H1 (cell line): ENCODE results near the gene GPR63. TPM values are rescaled to one million over a fixed set of nuclear protein-coding genes. Genes with fewer than 3 reads are reported as not detected.

ENCODE experiments used
- CTCF ChIA-PET: fragments of 300-600 bp; sonication (Branson Sonifier 250); formaldehyde crosslinking; loops from one replicate; lab custom pipeline; 2021; ENCODE audit not compliant: partially characterized antibody; lab: Charles Lee
- POLR2A ChIA-PET: fragments of 300-600 bp; sonication (Branson Sonifier 250); formaldehyde crosslinking; loops from one replicate; lab custom pipeline; 2021; ENCODE audit warnings: inconsistent platforms; ENCODE audit not compliant: partially characterized antibody; lab: Charles Lee
- DNase-seq, 2 experiments: peaks; one replicate each; pipeline versions ENCODE4 v3.0.0 to v3.0.0-alpha.2; 2010 to 2022; ENCODE audit warnings: low spot score in 2 of 2, low read depth in 1 of 2, mixed read lengths in 1 of 2
- FAIRE-seq: peaks from 2 replicates; lab custom pipeline; 2011; peaks lifted over from hg19 to GRCh38; lab: Jason Lieb, UNC
- H2AFZ ChIP-seq: 2 replicates; pipeline ENCODE4 v1.8.1; 2012; ENCODE audit warnings: low read length, inconsistent platforms
- H2AK5ac ChIP-seq: 2 replicates; pipeline ENCODE4 v1.6.1; 2013; ENCODE audit warnings: low read depth, low read length
- H2BK120ac ChIP-seq: replicated peaks from 2 replicates; pipeline ENCODE3; 2013; ENCODE audit warnings: low read depth, low read length, inconsistent platforms
- H2BK12ac ChIP-seq: 2 replicates; pipeline ENCODE4 v1.6.1; 2013; ENCODE audit warnings: low read depth, low read length
- H2BK15ac ChIP-seq: 2 replicates; pipeline ENCODE4 v1.6.1; 2013; ENCODE audit warnings: low read length
- H2BK20ac ChIP-seq: 2 replicates; pipeline ENCODE4 v1.6.1; 2013; ENCODE audit warnings: low read length
- H2BK5ac ChIP-seq: 2 replicates; pipeline ENCODE4 v1.6.1; 2013; ENCODE audit warnings: low read depth, low read length
- H3K14ac ChIP-seq: 2 replicates; pipeline ENCODE4 v1.6.1; 2013; ENCODE audit warnings: inconsistent platforms; ENCODE audit not compliant: insufficient read length
- H3K18ac ChIP-seq: 2 replicates; pipeline ENCODE4 v1.6.1; 2013; ENCODE audit warnings: low read length; ENCODE audit errors: extremely low read depth
- H3K23ac ChIP-seq: 2 replicates; pipeline ENCODE4 v1.6.1; 2013; ENCODE audit warnings: inconsistent platforms; ENCODE audit not compliant: insufficient read length
- H3K23me2 ChIP-seq: 2 replicates; pipeline ENCODE4 v1.6.1; 2013; ENCODE audit warnings: low read depth, low read length
- H3K27ac ChIP-seq: 2 replicates; pipeline ENCODE4 v1.6.1; 2011; ENCODE audit warnings: low read depth, low read length, inconsistent platforms
- H3K27me3 ChIP-seq, 4 experiments: replicated peaks in 1 of 4; 1 replicate in 1 of 4; 2 replicates in 3 of 4; pipeline versions ENCODE4 v1.6.1 to v1.8.1; 2011 to 2013; ENCODE audit warnings: low read length in 3 of 4, mild to moderate bottlenecking in 3 of 4, inconsistent platforms in 2 of 4, mixed read lengths in 2 of 4, moderate library complexity in 1 of 4; ENCODE audit not compliant: control insufficient read depth in 3 of 4, insufficient read depth in 3 of 4; ENCODE audit errors: extremely low read depth in 1 of 4
- H3K36me3 ChIP-seq, 4 experiments: 2 replicates each; pipeline versions ENCODE4 v1.6.1 to v1.8.1; 2011 to 2013; ENCODE audit warnings: mild to moderate bottlenecking in 4 of 4, low read length in 3 of 4, moderate library complexity in 2 of 4, control low read depth in 1 of 4, inconsistent platforms in 1 of 4; ENCODE audit not compliant: insufficient read depth in 4 of 4, control insufficient read depth in 2 of 4
- H3K4ac ChIP-seq: replicated peaks from 2 replicates; pipeline ENCODE3; 2013; ENCODE audit warnings: low read length, low read depth, mixed read lengths, inconsistent platforms; ENCODE audit not compliant: insufficient read length
- H3K4me1 ChIP-seq, 4 experiments: replicated peaks in 1 of 4; 1 replicate in 1 of 4; 2 replicates in 3 of 4; pipeline versions ENCODE4 v1.6.1 to v1.8.1; 2011 to 2013; ENCODE audit warnings: low read length in 3 of 4, inconsistent platforms in 2 of 4, mixed read lengths in 1 of 4; ENCODE audit not compliant: insufficient read depth in 4 of 4, control insufficient read depth in 3 of 4
- H3K4me2 ChIP-seq, 2 experiments: 2 replicates each; pipeline versions ENCODE4 v1.6.1 to v1.8.1; 2011 to 2013; ENCODE audit warnings: low read depth in 2 of 2, low read length in 2 of 2, control low read depth in 1 of 2, inconsistent platforms in 1 of 2, mild to moderate bottlenecking in 1 of 2; ENCODE audit not compliant: insufficient read depth in 1 of 2
- H3K4me3 ChIP-seq, 4 experiments: fragments of 200-600, 300-600 bp in 1 of 4; sonication (generic), shearing (Covaris generic), sonication (Bioruptor Twin) in 1 of 4; 2 replicates each; pipeline versions ENCODE4 v1.5.1 to v1.8.1; 2011 to 2016; ENCODE audit warnings: low read length in 4 of 4, low read depth in 3 of 4, control low read depth in 2 of 4, inconsistent platforms in 2 of 4, mild to moderate bottlenecking in 2 of 4, mixed read lengths in 1 of 4, moderate library complexity in 1 of 4; ENCODE audit not compliant: insufficient read depth in 2 of 4; ENCODE audit errors: extremely low read depth in 1 of 4
- H3K56ac ChIP-seq: replicated peaks from 2 replicates; pipeline ENCODE3; 2013; ENCODE audit warnings: low read depth, mild to moderate bottlenecking, mixed read lengths, low read length, inconsistent platforms; ENCODE audit not compliant: insufficient read length
- H3K79me1 ChIP-seq: 2 replicates; pipeline ENCODE4 v1.6.1; 2013; ENCODE audit warnings: low read depth, low read length, control low read depth
- H3K79me2 ChIP-seq, 2 experiments: 2 replicates each; pipeline versions ENCODE4 v1.6.1 to v1.8.1; 2012 to 2013; ENCODE audit warnings: low read length in 2 of 2, mild to moderate bottlenecking in 2 of 2, inconsistent platforms in 1 of 2; ENCODE audit not compliant: insufficient read depth in 2 of 2, control insufficient read depth in 1 of 2
- H3K9ac ChIP-seq, 4 experiments: replicated peaks in 1 of 4; 1 replicate in 1 of 4; 2 replicates in 3 of 4; pipeline versions ENCODE4 v1.6.1 to v1.8.1; 2011 to 2013; ENCODE audit warnings: low read depth in 3 of 4, low read length in 3 of 4, control low read depth in 2 of 4, mild to moderate bottlenecking in 2 of 4, moderate library complexity in 2 of 4, inconsistent platforms in 1 of 4; ENCODE audit errors: extremely low read depth in 1 of 4
- H3K9me3 ChIP-seq, 2 experiments: 2 replicates each; pipeline versions ENCODE4 v1.6.1 to v1.8.1; 2012 to 2013; ENCODE audit warnings: mild to moderate bottlenecking in 2 of 2, moderate library complexity in 2 of 2, control low read depth in 1 of 2, inconsistent platforms in 1 of 2, low read depth in 1 of 2, low read length in 1 of 2, mixed read lengths in 1 of 2; ENCODE audit not compliant: insufficient read depth in 2 of 2
- H4K20me1 ChIP-seq, 2 experiments: replicated peaks in 1 of 2; 2 replicates each; pipeline versions ENCODE3 to v1.8.1; 2011 to 2013; ENCODE audit warnings: inconsistent platforms in 2 of 2, low read length in 2 of 2, mild to moderate bottlenecking in 1 of 2; ENCODE audit not compliant: insufficient read depth in 2 of 2, control insufficient read depth in 1 of 2
- H4K5ac ChIP-seq: 2 replicates; pipeline ENCODE4 v1.6.1; 2013; ENCODE audit warnings: low read length, low read depth, mixed read lengths, inconsistent platforms; ENCODE audit not compliant: insufficient read length
- H4K8ac ChIP-seq: 2 replicates; pipeline ENCODE4 v1.8.0; 2013; ENCODE audit warnings: mild to moderate bottlenecking, moderate library complexity, low read length, inconsistent platforms; ENCODE audit not compliant: insufficient read depth; ENCODE audit errors: extremely low read depth
- H4K91ac ChIP-seq: replicated peaks from 2 replicates; pipeline ENCODE3; 2013; ENCODE audit warnings: low read length, mixed read lengths, inconsistent platforms; ENCODE audit not compliant: insufficient read length
- FOSL1 ChIP-seq: IDR thresholded peaks from 2 replicates; pipeline ENCODE4 v1.6.1; 2011; ENCODE audit warnings: mild to moderate bottlenecking, low read depth, low read length, moderate library complexity; ENCODE audit not compliant: insufficient read depth
- HDAC2 ChIP-seq, 2 experiments: fragments of 300-600 bp in 1 of 2; sonication (generic) in 1 of 2; IDR thresholded peaks; 2 replicates each; pipeline ENCODE4 v1.6.1; 2011 to 2012; ENCODE audit warnings: low read depth in 2 of 2, low read length in 2 of 2, mild to moderate bottlenecking in 2 of 2, moderate library complexity in 2 of 2, borderline replicate concordance in 1 of 2, inconsistent platforms in 1 of 2
- KDM4A ChIP-seq: IDR thresholded peaks from one replicate; pipeline ENCODE4 v1.7.1; 2012; ENCODE audit warnings: low read depth, mild to moderate bottlenecking, moderate library complexity, low read length, inconsistent platforms; ENCODE audit not compliant: severe bottlenecking
- MAFK ChIP-seq: IDR thresholded peaks from 2 replicates; pipeline ENCODE4 v1.6.1; 2012; ENCODE audit warnings: low read depth, mild to moderate bottlenecking, improper control_type of control experiment, low read length
- NANOG ChIP-seq: IDR thresholded peaks from 2 replicates; pipeline ENCODE4 v1.6.1; 2011; ENCODE audit warnings: low read length, low read depth, mild to moderate bottlenecking, inconsistent platforms; ENCODE audit not compliant: insufficient read depth, poor library complexity, severe bottlenecking
- NRF1 ChIP-seq: IDR thresholded peaks from 2 replicates; pipeline ENCODE4 v1.6.1; 2011; ENCODE audit warnings: mild to moderate bottlenecking, low read depth, low read length, improper control_type of control experiment
- POLR2AphosphoS5 ChIP-seq: IDR thresholded peaks from 2 replicates; pipeline ENCODE4 v1.6.1; 2011; ENCODE audit warnings: low read depth, low read length
- RFX5 ChIP-seq: IDR thresholded peaks from 2 replicates; pipeline ENCODE4 v1.6.1; 2011; ENCODE audit warnings: low read depth, low read length, improper control_type of control experiment, borderline replicate concordance
- RNF2 ChIP-seq: fragments of 200-900, 300-1000 bp; sonication (generic); IDR thresholded peaks from 2 replicates; pipeline ENCODE4 v1.7.1; 2016; ENCODE audit warnings: borderline replicate concordance, low read depth, mild to moderate bottlenecking, antibody characterized with exemption, low read length; ENCODE audit not compliant: poor library complexity, severe bottlenecking; ENCODE audit errors: missing control alignments
- SIN3A ChIP-seq, 2 experiments: IDR thresholded peaks in 1 of 2; conservative IDR thresholded peaks in 1 of 2; 2 replicates each; pipeline ENCODE4 v1.6.1; 2011 to 2012; ENCODE audit warnings: low read length in 2 of 2, improper control_type of control experiment in 1 of 2, low read depth in 1 of 2, mild to moderate bottlenecking in 1 of 2
- SP4 ChIP-seq: IDR thresholded peaks from 2 replicates; pipeline ENCODE4 v1.6.1; 2012; ENCODE audit warnings: low read length, inconsistent platforms
- WGBS, 2 experiments: shearing (Covaris generic) in 1 of 2; methylation state at CpG; one replicate each; pipeline versions ENCODE4 v1.1.6 to v1.1.7; 2013 to 2015; ENCODE audit warnings: low lambda C conversion rate in 2 of 2, mixed read lengths in 2 of 2, inconsistent platforms in 1 of 2, low coverage in 1 of 2, missing lambda C conversion rate in 1 of 2; ENCODE audit not compliant: insufficient replicate concordance in 2 of 2, insufficient coverage in 1 of 2, insufficient read length in 1 of 2; ENCODE audit errors: extremely low coverage in 1 of 2, missing lambda C conversion rate in 1 of 2; 5-methylcytosine and 5-hydroxymethylcytosine counted together
- polyA plus RNA-seq, 7 experiments: library from polyadenylated mRNA; depleted of rRNA in 3 of 7; stranded (reverse) in 5 of 7; unstranded in 2 of 7; fragments of >200 nt in 5 of 7; fragments of 200-250 nt in 2 of 7; gene quantifications; 1 replicate in 5 of 7; 2 replicates in 1 of 7; 4 replicates in 1 of 7; pipeline versions ENCODE4 v1.2.1 to v1.2.3, GENCODE V29; 2011 to 2013; ENCODE audit warnings: missing spikeins in 2 of 7, mixed read lengths in 2 of 7
- total RNA-seq: library from RNA; stranded (reverse); fragmentation: NEBNext Ultra II Directional; extraction: Animal tissue kit (Norgen Biotek cat#: 25700); gene quantifications from 2 replicates; pipeline ENCODE4 v1.2.1, GENCODE V29; 2021
- TF ChIP-seq, protein P1 (sequence below): IDR thresholded peaks from 2 replicates; pipeline ENCODE4 v1.6.1; 2012; ENCODE audit warnings: inconsistent platforms

Gene GPR63
- total and polyA plus RNA-seq, 2 of the 8 experiments (the other 6 are each of a cell fraction or from before 2014, with no cell fraction given), result 6.1 to 11.6 TPM

DNA sequence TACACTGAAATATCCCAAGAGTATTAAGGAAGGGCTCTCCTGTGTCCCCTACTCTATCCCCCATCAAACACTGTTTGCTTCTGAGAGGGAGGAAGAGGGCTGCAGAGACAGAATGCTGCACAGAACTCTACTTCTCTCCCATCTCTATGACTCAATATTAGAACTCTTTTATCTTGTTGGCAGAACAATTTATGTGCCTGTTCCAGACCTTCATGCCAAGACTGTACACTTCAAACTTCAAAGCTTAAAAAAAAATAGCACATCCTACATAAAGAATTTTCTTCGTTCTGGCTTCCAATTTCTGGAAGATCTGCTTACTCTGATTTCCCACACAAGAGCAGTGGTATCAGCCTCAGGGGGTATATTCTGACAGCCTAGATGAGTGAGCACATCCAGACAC lies 19.6 kb upstream of the GPR63 start:
- Histone ChIP-seq H3K56ac (no peak overlapping the region), H3K79me2 (no peaks in the 10 kb centered on the region), H3K4me2 (no peak overlapping the region), H3K9me3 (peaks cover 3 to 7% of the 10 kb centered on the region in 2 experiments; a peak in 2 of 4 replicates), H3K4me3 (no peak overlapping the region), H2BK12ac (no peak overlapping the region), H3K27me3 (no peaks in the 10 kb centered on the region), H3K23ac (no peak overlapping the region), H4K20me1 (no peaks in the 10 kb centered on the region), H3K27ac (no peak overlapping the region), H4K5ac (no peak overlapping the region), H2BK20ac (no peak overlapping the region), H3K79me1 (no peaks in the 10 kb centered on the region), H2BK5ac (no peak overlapping the region), H3K36me3 (no peaks in the 10 kb centered on the region), H3K18ac (no peak overlapping the region), H4K8ac (no peak overlapping the region), H2BK15ac (no peak overlapping the region), H2AK5ac (no peak overlapping the region), H3K14ac (no peak overlapping the region), H3K4ac (no peak overlapping the region), H3K23me2 (no peaks in the 10 kb centered on the region), H2AFZ (no peak overlapping the region), H2BK120ac (no peak overlapping the region), H4K91ac (no peak overlapping the region), H3K4me1 (no peaks in the 10 kb centered on the region; a peak in 1 of 7 replicates), H3K9ac (no peak overlapping the region)
- FAIRE-seq (no peak), DNase-seq (no peak)
- CTCF ChIA-PET, result no interaction called here
- POLR2A ChIA-PET, result no interaction called here
- WGBS, 2 experiments, result 88% methylated on average over 1 of the region's 1 CpG; no CpG with 5 or more reads in 1 of the 2 experiments
- TF ChIP-seq POLR2AphosphoS5 (no peak), MAFK (no peak), KDM4A (no peak), SIN3A (conservative IDR thresholded peaks at IDR 0.05 in 1 of 2, IDR thresholded peaks at IDR 0.05 in 1 of 2; ENCODE audit: low read depth in 1 of 2, low read length in 2 of 2) (no peak), HDAC2 (IDR thresholded peaks at IDR 0.05; ENCODE audit: borderline replicate concordance in 1 of 2, low read depth in 2 of 2, low read length in 2 of 2) (no peak), SP4 (no peak), NRF1 (no peak), FOSL1 (no peak), RFX5 (no peak), RNF2 (no peak), NANOG (no peak)
- TF ChIP-seq, protein P1, sequence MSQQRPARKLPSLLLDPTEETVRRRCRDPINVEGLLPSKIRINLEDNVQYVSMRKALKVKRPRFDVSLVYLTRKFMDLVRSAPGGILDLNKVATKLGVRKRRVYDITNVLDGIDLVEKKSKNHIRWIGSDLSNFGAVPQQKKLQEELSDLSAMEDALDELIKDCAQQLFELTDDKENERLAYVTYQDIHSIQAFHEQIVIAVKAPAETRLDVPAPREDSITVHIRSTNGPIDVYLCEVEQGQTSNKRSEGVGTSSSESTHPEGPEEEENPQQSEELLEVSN, result no peak
